UCSD-AML1 (cell line): Measurements from ENCODE around the gene CDK5RAP2.
A peak's percentile ranks its signal among the peaks of the same experiment; 100 is the strongest.

Experiments
- DNase-seq: peaks from one replicate; lab custom pipeline; 2025; ENCODE audit not compliant: unreplicated experiment; lab: John Stamatoyannopoulos, UW

CDK5RAP2 gene

GRCh38 chr9:120439926-120440325, 140.0 kb downstream of the CDK5RAP2 start:
- no peak for DNase-seq

- peak; percentile 15 for DNase-seq
These were observed 141.0 kb downstream of the CDK5RAP2 start for GRCh38 chr9:120438836-120439546.

GRCh38 chr9:120438111-120438510, 141.9 kb downstream of the CDK5RAP2 start:
- DNase-seq = no peak

GRCh38 chr9:120436983-120437475, 142.9 kb downstream of the CDK5RAP2 start:
- DNase-seq = peak; percentile 82

- DNase-seq = no peak
These were observed 143.5 kb downstream of the CDK5RAP2 start for GRCh38 chr9:120436446-120436845.

GRCh38 chr9:120435091-120435490, 144.9 kb downstream of the CDK5RAP2 start:
- DNase-seq = no peak

GRCh38 chr9:120434532-120434931, 145.4 kb downstream of the CDK5RAP2 start:
- no peak for DNase-seq

GRCh38 chr9:120433701-120434100, 146.3 kb downstream of the CDK5RAP2 start:
- no peak for DNase-seq

- DNase-seq = no peak
These were observed 147.4 kb downstream of the CDK5RAP2 start for GRCh38 chr9:120432600-120432999.

- DNase-seq = no peak
These were observed 148.7 kb downstream of the CDK5RAP2 start for GRCh38 chr9:120431268-120431667.

- DNase-seq = no peak
These were observed 155.7 kb downstream of the CDK5RAP2 start for GRCh38 chr9:120424248-120424647.

GRCh38 chr9:120423812-120424211, 156.2 kb downstream of the CDK5RAP2 start:
- DNase-seq = no peak

- no peak for DNase-seq
These were observed 158.0 kb downstream of the CDK5RAP2 start for GRCh38 chr9:120421977-120422376.

GRCh38 chr9:120418315-120418714, 161.7 kb downstream of the CDK5RAP2 start:
- no peak for DNase-seq

GRCh38 chr9:120416781-120417427, 163.1 kb downstream of the CDK5RAP2 start:
- DNase-seq = no peak

- no peak for DNase-seq
These were observed 166.6 kb downstream of the CDK5RAP2 start for GRCh38 chr9:120413121-120414048.

GRCh38 chr9:120412425-120412951, 167.5 kb downstream of the CDK5RAP2 start:
- DNase-seq = no peak

GRCh38 chr9:120411862-120412424, 168.0 kb downstream of the CDK5RAP2 start:
- DNase-seq = no peak

GRCh38 chr9:120410925-120411501, 169.0 kb downstream of the CDK5RAP2 start:
- no peak for DNase-seq

- DNase-seq = no peak
These were observed 171.2 kb downstream of the CDK5RAP2 start for GRCh38 chr9:120408680-120409258.
